ENCODE measurements around the gene EDC3. TPM values are rescaled to one million over a fixed set of nuclear protein-coding genes. Genes with fewer than 3 reads are reported as not detected.

EDC3 gene
- total RNA-seq, 2 experiments from 2014 or later: 11.0 to 11.1 TPM

DNA sequence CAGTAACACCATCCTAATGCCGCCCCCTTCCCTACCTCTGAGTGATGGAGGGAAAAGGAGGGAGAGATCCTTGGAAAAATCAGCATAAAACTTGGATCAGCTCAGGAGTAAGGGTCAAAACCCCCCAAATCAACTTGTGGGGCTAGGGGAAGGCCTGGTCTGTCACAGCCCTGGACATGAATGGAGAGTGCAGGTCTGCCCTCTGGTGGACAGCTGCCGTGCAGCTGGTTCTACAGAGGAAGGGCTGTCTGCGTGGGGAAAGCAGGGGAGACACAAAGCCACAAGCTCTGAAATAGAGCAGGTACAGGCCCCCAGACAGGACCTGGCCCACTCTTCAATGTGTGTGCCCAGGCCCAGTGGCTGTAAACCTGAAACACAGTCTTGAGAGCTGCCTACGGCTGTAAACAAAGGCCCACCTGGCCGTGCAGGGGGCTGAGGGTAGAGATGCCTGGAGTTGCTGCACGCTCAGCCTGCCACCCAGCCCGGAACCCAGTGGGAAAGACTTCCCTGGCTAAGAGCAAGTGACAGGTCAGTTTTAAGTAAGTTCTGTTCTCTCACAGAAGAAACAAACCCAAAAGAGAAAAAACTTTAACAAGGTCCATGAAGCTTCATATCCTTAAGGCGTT lies 63.8 kb downstream of the EDC3 start:
- no peak overlapping the region for H3K4me3 Mint-ChIP-seq
- ATAC-seq (ENCODE audit: poor library complexity) (peak; percentile 42), DNase-seq (peak in 13 of 14 experiments; percentile 33 to 74 (median 51))
- POLR2A ChIA-PET: interaction anchor here (0.6 to 1.6 kb wide), 6 partner anchors 11 to 191 kb away, joined by 3 to 5 read pairs (median 3); no protein-coding TSS in a partner anchor
- H3K4me3 ChIP-seq (ENCODE audit: low read length): no peak overlapping the region
- no peaks in the 10 kb centered on the region for H3K9me3 Mint-ChIP-seq
- no peaks in the 10 kb centered on the region for H3K27me3 ChIP-seq (ENCODE audit: control insufficient read depth in 1 of 2, insufficient read depth in 2 of 2, low read length in 2 of 2)
- H3K27ac ChIP-seq (ENCODE audit: low read depth in 1 of 2, low read length in 2 of 2): no peak overlapping the region
- H3K4me1 Mint-ChIP-seq (ENCODE audit: low read depth): no peaks in the 10 kb centered on the region
- H3K4me1 ChIP-seq (ENCODE audit: insufficient read depth, low read length): peaks cover 6% of the 10 kb centered on the region
- CTCF ChIA-PET: interaction anchor here (0.5 to 9.5 kb wide), 11 partner anchors 9 to 326 kb away, joined by 3 to 92 read pairs (median 4); partner anchors contain the start of gene FAM219B
- no peaks in the 10 kb centered on the region for H3K27me3 Mint-ChIP-seq
- H3K27ac Mint-ChIP-seq: no peak overlapping the region
- H3K36me3 Mint-ChIP-seq (ENCODE audit: low read depth): peaks cover 92% of the 10 kb centered on the region
- peak; percentile 74 for TF ChIP-seq CTCF (IDR thresholded peaks at IDR 0.05)
- no peaks in the 10 kb centered on the region for H3K9me3 ChIP-seq (ENCODE audit: control insufficient read depth in 1 of 2, insufficient read depth in 1 of 2, low read length in 2 of 2)
- intact Hi-C loops (cut with DNase I, micrococcal nuclease): loop anchor here (1.0 to 10.0 kb wide), 4 partner anchors 203 to 318 kb away; no protein-coding TSS in a partner anchor
- H3K36me3 ChIP-seq (ENCODE audit: insufficient read depth, low read length): peaks cover 92% of the 10 kb centered on the region

GRCh38 chr15:74631408-74631807 lies 64.4 kb downstream of the EDC3 start:
- no peaks in the 10 kb centered on the region for H3K4me1 Mint-ChIP-seq (ENCODE audit: low read depth)
- CTCF ChIA-PET: interaction anchor here (1.0 to 9.5 kb wide), 10 partner anchors 10 to 327 kb away, joined by 3 to 92 read pairs (median 4); partner anchors contain the start of gene FAM219B
- H3K27me3 ChIP-seq (ENCODE audit: control insufficient read depth in 1 of 2, insufficient read depth in 2 of 2, low read length in 2 of 2): no peaks in the 10 kb centered on the region
- no peak overlapping the region for H3K27ac Mint-ChIP-seq
- H3K9me3 Mint-ChIP-seq: no peaks in the 10 kb centered on the region
- peaks cover 9% of the 10 kb centered on the region for H3K4me1 ChIP-seq (ENCODE audit: insufficient read depth, low read length)
- ATAC-seq (ENCODE audit: poor library complexity) (no peak), DNase-seq (no peak)
- TF ChIP-seq CTCF (IDR thresholded peaks at IDR 0.05): no peak
- intact Hi-C loops (cut with DNase I, micrococcal nuclease): loop anchor here (1.0 to 10.0 kb wide), 3 partner anchors 203 to 319 kb away; no protein-coding TSS in a partner anchor
- no peak overlapping the region for H3K4me3 ChIP-seq (ENCODE audit: low read length)
- no peaks in the 10 kb centered on the region for H3K9me3 ChIP-seq (ENCODE audit: control insufficient read depth in 1 of 2, insufficient read depth in 1 of 2, low read length in 2 of 2)
- H3K27me3 Mint-ChIP-seq: no peaks in the 10 kb centered on the region
- peaks cover 93% of the 10 kb centered on the region for H3K36me3 ChIP-seq (ENCODE audit: insufficient read depth, low read length)
- POLR2A ChIA-PET: interaction anchor here (0.8 to 1.6 kb wide), 6 partner anchors 10 to 173 kb away, joined by 3 to 5 read pairs (median 4); no protein-coding TSS in a partner anchor
- no peak overlapping the region for H3K4me3 Mint-ChIP-seq
- peaks cover 92% of the 10 kb centered on the region for H3K36me3 Mint-ChIP-seq (ENCODE audit: low read depth)
- no peak overlapping the region for H3K27ac ChIP-seq (ENCODE audit: low read depth in 1 of 2, low read length in 2 of 2)

DNA sequence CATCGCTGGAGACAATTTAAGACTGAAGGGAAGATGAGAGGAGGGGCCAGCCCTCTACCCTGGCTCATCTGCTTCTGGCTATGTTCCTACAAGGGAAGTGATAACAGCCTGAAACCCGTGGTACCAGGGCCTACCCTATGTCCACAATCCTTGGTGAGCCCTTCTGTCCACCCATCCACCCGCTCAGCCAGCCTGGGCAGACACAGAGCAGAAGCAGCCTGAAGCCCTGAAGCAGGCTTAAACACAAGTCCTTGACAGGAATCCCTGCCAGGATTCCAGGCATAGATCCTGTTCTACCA lies 64.8 kb downstream of the EDC3 start:
- peaks cover 92% of the 10 kb centered on the region for H3K36me3 Mint-ChIP-seq (ENCODE audit: low read depth)

More for the DNA sequence above, 64.8 kb downstream of the EDC3 start:
- CTCF ChIA-PET: interaction anchor here (1.7 to 9.5 kb wide), 3 partner anchors 9 to 138 kb away, joined by 9 to 92 read pairs (median 34); no protein-coding TSS in a partner anchor
- DNase-seq: no peak
- Mint-ChIP-seq H3K4me1 (ENCODE audit: low read depth) (no peaks in the 10 kb centered on the region), H3K27me3 (no peaks in the 10 kb centered on the region), H3K4me3 (no peak overlapping the region), H3K27ac (peak overlapping the region; percentile 36), H3K9me3 (no peaks in the 10 kb centered on the region)
- no peak overlapping the region for H3K4me3 ChIP-seq (ENCODE audit: low read length)
- no peak overlapping the region for H3K27ac ChIP-seq (ENCODE audit: low read depth in 1 of 2, low read length in 2 of 2)
- no peaks in the 10 kb centered on the region for H3K27me3 ChIP-seq (ENCODE audit: control insufficient read depth in 1 of 2, insufficient read depth in 2 of 2, low read length in 2 of 2)
- H3K4me1 ChIP-seq (ENCODE audit: insufficient read depth, low read length): peaks cover 9% of the 10 kb centered on the region
- POLR2A ChIA-PET: interaction anchor here (1.4 to 1.6 kb wide), 2 partner anchors 17 to 146 kb away, joined by 4 to 5 read pairs; no protein-coding TSS in a partner anchor
- ATAC-seq (ENCODE audit: poor library complexity): no peak
- H3K36me3 ChIP-seq (ENCODE audit: insufficient read depth, low read length): peaks cover 93% of the 10 kb centered on the region
- TF ChIP-seq CTCF (IDR thresholded peaks at IDR 0.05): no peak
- H3K9me3 ChIP-seq (ENCODE audit: control insufficient read depth in 1 of 2, insufficient read depth in 1 of 2, low read length in 2 of 2): no peaks in the 10 kb centered on the region
- intact Hi-C loops (cut with DNase I, micrococcal nuclease): loop anchor here (1.0 to 10.0 kb wide), 3 partner anchors 204 to 319 kb away; no protein-coding TSS in a partner anchor
